ENCODE data around the gene IPCEF1.
"Not testable (repeated sequence)": the region's sequence is repeated elsewhere in the genome, so short reads cannot be mapped to it uniquely, and the experiment has no call there.

IPCEF1 gene

GRCh38 chr6:154331750-154332149, 24.9 kb downstream of the IPCEF1 start:
- no peak for DNase-seq (ENCODE audit: low read depth)

DNA sequence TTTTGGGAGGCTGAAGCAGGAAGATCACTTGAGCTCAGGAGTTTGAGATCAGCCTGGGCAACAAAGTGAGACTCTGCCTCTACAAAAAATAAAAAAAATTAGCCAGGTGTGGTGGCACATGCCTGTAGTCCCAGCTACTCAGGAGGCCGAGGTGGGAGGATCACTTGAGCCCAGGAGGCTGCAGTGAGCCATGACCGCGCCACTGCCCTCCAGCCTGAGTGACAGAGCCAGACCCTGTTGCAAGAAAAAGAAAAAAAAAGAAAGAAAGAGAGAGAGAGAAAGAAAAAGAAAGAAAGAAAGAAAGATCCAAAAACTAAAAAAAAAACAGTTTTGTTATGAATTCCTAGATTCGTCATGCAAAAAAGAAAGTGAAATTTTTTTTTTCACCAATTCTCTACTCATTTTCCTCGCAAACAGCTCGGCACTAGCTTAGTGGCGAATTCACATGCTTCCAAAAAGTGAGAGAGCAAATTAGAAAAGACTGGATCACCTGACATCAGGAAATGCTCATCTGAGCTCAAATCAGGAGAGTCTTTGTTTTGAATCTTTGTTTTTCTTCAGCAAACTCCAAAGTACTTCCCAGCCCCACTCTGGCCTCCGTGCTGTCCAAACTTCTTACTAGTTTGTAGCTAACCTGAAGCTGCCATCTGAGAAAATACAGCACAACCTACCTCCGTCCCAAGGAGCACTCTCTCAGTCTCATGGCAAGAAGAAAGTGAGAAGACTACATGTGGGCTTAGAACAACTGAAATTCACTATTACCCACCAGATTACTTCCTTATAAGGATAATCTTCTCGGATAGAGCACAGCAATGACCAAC, 27.0 kb downstream of the IPCEF1 start:
- DNase-seq (ENCODE audit: low read depth), result no peak

DNA sequence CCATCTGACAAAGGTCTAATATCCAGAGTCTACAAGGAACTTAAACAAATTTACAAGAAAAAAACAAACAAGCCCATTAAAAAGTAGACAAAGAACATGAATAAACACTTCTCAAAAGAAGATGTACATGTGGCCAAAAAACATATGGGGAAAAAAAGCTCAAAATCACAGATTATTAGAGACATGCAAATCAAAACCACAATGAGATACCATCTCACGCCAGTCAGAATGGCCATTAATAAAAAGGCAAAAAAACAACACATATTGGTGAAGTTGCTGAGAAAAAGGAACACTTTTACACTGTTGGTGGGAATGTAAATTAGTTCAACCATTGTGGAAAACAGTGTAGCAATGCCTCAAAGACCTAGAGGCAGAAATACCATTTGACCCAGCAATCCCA, 29.3 kb downstream of the IPCEF1 start:
- DNase-seq (ENCODE audit: low read depth), result not testable (repeated sequence)

DNA sequence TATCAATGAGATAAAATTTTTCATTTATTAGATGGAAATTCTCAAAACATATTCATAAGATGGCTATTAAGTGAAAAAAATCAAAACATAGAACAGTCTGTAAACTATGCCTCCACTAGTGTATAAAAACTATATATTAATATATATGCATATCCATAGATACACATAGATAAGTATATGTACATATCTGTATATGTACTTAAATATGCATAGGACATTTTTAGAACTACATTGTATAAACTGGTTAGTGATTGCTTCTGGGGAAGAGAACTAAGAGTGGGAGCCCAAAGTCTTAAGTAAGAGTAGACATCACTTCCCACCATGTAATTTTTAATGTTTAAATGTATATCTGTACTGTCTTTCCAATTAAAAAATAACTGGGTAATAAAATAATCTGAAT, 31.5 kb downstream of the IPCEF1 start:
- DNase-seq (ENCODE audit: low read depth), result no peak

- no peak for DNase-seq (ENCODE audit: low read depth)
Observed at GRCh38 chr6:154320181-154320580, 36.4 kb downstream of the IPCEF1 start.

GRCh38 chr6:154319231-154319858, 37.3 kb downstream of the IPCEF1 start:
- DNase-seq (ENCODE audit: low read depth), result no peak

GRCh38 chr6:154318721-154319120, 37.9 kb downstream of the IPCEF1 start:
- no peak for DNase-seq (ENCODE audit: low read depth)

DNA sequence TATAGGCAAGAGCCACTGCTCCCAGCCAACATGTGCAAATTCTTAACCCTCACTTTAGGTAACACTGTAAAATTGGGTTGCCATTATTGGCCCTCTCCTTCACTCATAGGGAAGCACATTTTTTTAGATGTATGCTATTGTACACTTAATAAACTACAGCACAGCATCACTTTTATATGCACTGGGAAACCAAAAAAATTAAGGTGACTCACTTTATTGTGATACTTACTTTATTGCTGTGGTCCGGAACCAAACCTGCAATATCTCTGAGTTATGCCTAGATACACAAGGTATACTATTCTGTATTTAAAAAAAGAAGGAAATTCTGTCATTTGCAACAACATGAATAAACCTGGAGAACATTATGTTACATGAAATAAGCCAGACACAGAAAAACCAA, 40.5 kb downstream of the IPCEF1 start:
- DNase-seq (ENCODE audit: low read depth), result no peak

- no peak for DNase-seq (ENCODE audit: low read depth)
Observed at GRCh38 chr6:154314084-154314483, 42.5 kb downstream of the IPCEF1 start.

GRCh38 chr6:154308986-154309385, 47.6 kb downstream of the IPCEF1 start:
- no peak for DNase-seq (ENCODE audit: low read depth)

GRCh38 chr6:154307696-154308425, 48.7 kb downstream of the IPCEF1 start:
- no peak for DNase-seq (ENCODE audit: low read depth)

DNA sequence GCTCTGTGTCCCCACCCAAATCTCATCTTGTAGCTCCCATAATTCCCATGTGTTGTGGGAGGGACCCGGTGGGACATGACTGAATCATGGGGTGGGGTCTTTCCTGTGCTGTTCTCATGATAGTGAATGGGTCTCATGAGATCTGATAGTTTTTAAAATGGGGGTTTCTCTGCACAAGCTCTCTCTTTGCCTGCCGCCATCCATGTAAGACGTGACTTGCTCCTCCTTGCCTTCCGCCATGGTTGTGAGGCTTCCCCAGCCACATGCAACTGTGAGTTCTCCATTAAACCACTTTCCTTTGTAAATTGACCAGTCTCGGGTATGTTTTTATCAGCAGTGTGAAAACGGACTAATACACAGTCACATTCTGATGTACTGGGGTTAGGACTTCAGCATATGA, 49.5 kb downstream of the IPCEF1 start:
- DNase-seq (ENCODE audit: low read depth), result not testable (repeated sequence)

- DNase-seq (ENCODE audit: low read depth), result no peak
Observed at GRCh38 chr6:154306696-154307095, 49.9 kb downstream of the IPCEF1 start.

DNA sequence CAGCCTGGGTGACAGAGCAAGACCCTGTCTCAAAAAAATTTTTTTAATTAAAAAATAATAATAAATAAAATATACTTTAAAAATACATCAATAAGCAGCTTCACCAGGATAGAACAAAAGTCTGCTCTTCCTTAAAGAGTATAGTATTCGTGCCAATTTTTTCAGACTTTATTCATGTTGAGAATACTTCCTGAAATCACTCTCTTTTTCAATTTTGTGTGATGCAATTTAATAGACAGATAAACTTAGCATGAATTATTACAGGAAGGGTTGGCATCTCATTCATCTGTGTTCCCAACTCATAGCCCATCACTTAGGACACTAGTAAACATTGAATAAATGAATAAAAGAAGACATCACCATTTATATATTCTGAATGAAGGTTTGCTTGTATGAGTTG, 52.4 kb downstream of the IPCEF1 start:
- no peak for DNase-seq (ENCODE audit: low read depth)

DNA sequence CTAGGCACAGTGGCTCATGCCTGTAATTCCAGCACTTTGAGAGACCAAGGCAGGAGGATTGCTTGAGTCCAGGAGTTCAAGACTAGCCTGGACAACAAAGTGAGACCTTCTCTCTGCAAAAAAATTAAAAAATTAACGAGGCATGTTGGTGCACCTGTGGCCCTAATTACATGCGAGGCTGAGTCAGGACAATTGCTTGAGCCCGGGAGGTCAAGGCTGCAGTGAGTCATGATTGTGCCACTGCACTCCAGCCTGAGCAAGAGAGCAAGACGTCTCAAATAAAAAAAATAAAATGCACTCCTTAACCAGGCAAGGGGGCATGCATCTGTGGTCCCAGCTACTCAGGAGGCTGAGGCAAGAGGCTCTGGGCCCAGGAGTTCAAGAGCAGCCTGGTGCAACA, 53.0 kb downstream of the IPCEF1 start:
- not testable (repeated sequence) for DNase-seq (ENCODE audit: low read depth)

DNA sequence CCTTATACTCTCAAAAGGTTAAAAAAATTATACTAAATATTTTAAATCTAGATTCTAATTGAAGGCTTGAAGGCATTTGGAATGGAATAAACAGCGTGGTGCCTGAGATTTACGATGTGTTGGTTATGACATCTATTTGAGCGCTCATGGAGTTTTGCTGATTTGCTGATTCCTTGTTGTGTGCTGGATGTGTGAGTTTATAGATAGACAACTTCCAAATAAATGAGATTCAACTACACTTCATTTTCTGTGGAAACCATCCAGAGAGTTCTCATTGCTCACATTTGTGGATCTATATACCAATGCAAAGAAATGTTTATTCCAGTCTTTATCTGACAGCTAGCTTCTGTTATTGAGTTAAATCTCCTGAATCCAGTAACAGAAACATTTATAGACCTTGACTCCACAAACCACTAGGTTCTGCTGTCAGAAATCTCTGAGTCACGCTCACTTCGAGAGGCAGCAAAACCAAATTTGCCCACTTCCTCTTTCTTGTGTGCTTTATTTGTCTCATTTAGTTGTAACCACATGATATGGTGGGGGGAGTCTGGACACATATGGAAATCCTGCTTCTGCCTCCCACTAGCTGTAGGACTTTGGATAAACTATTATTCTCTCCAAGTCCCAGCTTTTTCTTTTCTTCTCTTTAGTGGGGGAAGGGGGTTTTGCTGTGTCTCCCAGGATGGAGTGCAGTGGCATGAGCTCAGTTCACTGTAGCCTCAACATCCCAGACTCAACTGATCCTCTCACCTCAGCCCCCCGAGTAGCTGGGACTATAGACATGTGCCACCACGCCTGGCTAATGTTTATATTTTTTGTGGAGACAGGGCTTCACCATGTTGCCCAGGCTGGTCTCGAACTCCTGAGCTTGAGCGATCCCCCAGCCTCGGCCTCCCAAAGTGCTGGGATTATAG, 54.5 kb downstream of the IPCEF1 start:
- DNase-seq (ENCODE audit: low read depth), result no peak

- DNase-seq (ENCODE audit: low read depth), result no peak
Observed at GRCh38 chr6:154301086-154301625, 55.4 kb downstream of the IPCEF1 start.

DNA sequence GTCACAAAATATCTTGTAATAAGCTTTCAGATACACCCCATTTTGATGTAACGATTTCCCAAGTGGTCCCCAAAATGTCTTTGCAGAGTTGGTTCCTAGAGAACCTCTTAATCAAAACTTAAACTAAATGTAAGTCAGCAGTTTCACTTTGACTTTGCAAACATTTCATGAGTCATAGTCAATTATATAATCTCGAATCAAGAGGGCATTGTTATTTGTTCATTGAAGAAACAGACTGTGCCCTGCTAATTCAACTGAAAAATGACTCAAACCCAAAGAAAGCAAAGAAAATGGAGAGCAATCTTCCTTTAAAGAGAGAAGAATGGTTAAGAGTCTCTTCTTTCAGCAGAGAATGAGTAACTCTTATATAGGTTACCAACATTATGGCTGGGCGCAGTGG, 58.3 kb downstream of the IPCEF1 start:
- no peak for DNase-seq (ENCODE audit: low read depth)

- no peak for DNase-seq (ENCODE audit: low read depth)
Observed at GRCh38 chr6:154297721-154298120, 58.9 kb downstream of the IPCEF1 start.

DNA sequence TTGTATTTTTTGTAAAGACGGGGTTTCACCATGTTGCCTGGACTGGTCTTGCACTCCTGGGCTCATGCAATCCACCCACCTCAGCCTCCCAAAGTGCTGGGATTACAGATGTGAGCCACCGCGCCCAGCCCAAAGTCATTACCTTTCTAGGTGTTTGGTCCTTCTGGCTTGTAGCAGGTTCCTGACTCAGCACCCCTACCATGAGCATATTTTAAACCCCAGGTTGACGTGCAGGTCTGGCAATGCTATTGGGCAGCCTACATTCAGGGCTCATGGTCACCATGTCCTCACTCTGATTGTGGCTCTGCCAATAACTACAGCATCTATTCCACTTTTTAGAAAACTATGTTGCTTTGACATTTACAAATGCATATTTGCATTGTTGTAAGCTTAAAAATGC, 59.4 kb downstream of the IPCEF1 start:
- DNase-seq (ENCODE audit: low read depth), result no peak

- DNase-seq (ENCODE audit: low read depth), result no peak
Observed at GRCh38 chr6:154295733-154296132, 60.9 kb downstream of the IPCEF1 start.

All from stimulated activated CD8-positive, alpha-beta memory T cell treated with anti-CD3 and anti-CD28 coated beads, Interleukin-12 subunit alpha, Interleukin-12 subunit beta, amount 100 ng/mL, for 4 hours (primary cell).